Ovary (tissue), 3 donors: ENCODE data around the gene AKAP6.

Experiments used
- CTCF ChIP-seq, 3 donors: fragments of 450-650 bp in 2 of 3; fragments of 200-600 bp in 1 of 3; IDR thresholded peaks; one replicate each; pipeline versions ENCODE4 v1.5.1 to v1.8.0; 2016 to 2022; ENCODE audit warnings: antibody characterized with exemption in 3 of 3, mild to moderate bottlenecking in 1 of 3
- EP300 ChIP-seq: sonication (generic); formaldehyde crosslinking; IDR thresholded peaks from one replicate; pipeline ENCODE4 v1.6.1; 2017; ENCODE audit warnings: antibody characterized with exemption
- POLR2A ChIP-seq: fragments of 450-650 bp; IDR thresholded peaks from one replicate; pipeline ENCODE4 v1.6.1; 2017; ENCODE audit warnings: antibody characterized with exemption, mild to moderate bottlenecking, moderate library complexity
- donor health status: DM: no; HTN: no; CAD: no.

- no peak for TF ChIP-seq POLR2A
- TF ChIP-seq EP300, result no peak
- no peak for TF ChIP-seq CTCF (IDR thresholded peaks at IDR 0.05)
These were observed 202.9 kb downstream of the AKAP6 start for GRCh38 chr14:32531942-32532515.
